Right lobe of liver (tissue), 4 donors: ENCODE measurements around the gene ADAMTS6.

Experiments
- POLR2A ChIP-seq: fragments of 450-650 bp; IDR thresholded peaks from one replicate; pipeline ENCODE4 v1.6.1; 2017; ENCODE audit warnings: antibody characterized with exemption, mild to moderate bottlenecking
- TF ChIP-seq, protein P1 (sequence below), 4 donors: fragments of 200-600 bp in 3 of 4; fragments of 450-650 bp in 1 of 4; IDR thresholded peaks; one replicate each; pipeline versions ENCODE4 v1.5.1 to v1.8.0; 2016 to 2022; ENCODE audit warnings: antibody characterized with exemption in 4 of 4, mild to moderate bottlenecking in 2 of 4
- donor health status: DM: no; HTN: no; CAD: no.
- donor health status: DM: no; HTN: no; CAD: no.
- donor health status: DM: no; HTN: yes; CAD: no.

DNA sequence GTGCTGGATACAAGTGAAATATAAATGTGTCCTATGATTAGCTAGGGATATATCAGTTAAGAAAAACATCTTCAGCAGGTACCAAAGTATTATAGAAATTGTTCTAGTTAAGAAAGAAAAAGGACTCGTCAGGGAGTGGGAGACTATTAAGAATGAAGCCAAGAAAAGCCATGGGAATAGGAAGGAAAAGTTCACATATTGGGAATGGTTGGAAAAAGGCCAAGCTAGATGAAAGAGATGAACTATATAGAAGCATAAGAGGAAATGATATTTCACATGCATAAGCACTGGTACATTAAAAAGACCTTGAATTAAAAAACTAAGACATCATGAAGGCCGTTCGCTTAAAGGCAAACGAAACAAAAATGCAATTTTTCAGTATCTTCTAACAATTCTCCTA lies 237.7 kb downstream of the ADAMTS6 start:
- no peak for TF ChIP-seq POLR2A
- TF ChIP-seq, protein P1, sequence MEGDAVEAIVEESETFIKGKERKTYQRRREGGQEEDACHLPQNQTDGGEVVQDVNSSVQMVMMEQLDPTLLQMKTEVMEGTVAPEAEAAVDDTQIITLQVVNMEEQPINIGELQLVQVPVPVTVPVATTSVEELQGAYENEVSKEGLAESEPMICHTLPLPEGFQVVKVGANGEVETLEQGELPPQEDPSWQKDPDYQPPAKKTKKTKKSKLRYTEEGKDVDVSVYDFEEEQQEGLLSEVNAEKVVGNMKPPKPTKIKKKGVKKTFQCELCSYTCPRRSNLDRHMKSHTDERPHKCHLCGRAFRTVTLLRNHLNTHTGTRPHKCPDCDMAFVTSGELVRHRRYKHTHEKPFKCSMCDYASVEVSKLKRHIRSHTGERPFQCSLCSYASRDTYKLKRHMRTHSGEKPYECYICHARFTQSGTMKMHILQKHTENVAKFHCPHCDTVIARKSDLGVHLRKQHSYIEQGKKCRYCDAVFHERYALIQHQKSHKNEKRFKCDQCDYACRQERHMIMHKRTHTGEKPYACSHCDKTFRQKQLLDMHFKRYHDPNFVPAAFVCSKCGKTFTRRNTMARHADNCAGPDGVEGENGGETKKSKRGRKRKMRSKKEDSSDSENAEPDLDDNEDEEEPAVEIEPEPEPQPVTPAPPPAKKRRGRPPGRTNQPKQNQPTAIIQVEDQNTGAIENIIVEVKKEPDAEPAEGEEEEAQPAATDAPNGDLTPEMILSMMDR (IDR thresholded peaks at IDR 0.05), result no peak
